OCI-M1 (cell line): Measurements from ENCODE around the gene DMRT1.

ENCODE experiments used
- DNase-seq: peaks from one replicate; lab custom pipeline; 2025; lab: John Stamatoyannopoulos, UW

Gene DMRT1

DNA sequence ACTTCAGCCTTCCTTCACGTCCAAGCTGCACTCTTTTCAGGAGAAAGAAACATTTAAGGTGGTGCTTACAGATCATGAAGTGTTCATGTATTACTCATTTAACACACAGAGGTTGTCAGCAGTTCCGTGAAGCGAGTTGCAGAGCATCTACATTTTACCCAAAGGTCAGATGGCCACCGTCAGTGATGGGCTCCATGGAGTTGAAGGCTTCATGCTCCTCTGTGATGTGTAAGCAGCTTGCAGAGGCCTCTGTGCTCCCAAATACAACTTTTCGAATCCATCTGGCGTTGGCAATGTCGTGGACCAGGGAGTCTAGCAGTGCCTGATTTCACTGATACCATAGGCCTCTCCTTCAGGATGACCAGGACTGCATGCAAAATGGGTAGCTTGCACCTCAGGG, 81.2 kb downstream of the DMRT1 start:
- DNase-seq = no peak

DNA sequence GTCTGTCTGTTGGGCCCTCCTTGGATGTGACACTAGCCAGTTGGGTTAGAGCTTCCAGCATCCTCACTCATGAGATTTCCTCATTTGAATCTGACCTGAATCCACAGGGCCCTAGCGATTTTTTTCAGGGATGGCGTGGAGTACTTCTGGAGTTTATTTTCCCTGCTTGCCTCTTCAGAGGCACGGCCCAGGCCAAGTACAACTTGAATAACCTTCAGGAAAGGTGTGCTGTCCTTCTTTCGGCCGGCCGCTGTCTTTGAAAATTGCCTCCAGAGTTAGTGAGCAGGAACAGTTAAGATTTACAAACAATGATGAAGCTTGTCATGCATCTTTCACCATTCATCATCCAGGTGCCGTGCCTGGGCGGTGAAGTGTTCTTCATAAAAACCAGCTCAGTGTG, 85.5 kb downstream of the DMRT1 start:
- no peak for DNase-seq

DNA sequence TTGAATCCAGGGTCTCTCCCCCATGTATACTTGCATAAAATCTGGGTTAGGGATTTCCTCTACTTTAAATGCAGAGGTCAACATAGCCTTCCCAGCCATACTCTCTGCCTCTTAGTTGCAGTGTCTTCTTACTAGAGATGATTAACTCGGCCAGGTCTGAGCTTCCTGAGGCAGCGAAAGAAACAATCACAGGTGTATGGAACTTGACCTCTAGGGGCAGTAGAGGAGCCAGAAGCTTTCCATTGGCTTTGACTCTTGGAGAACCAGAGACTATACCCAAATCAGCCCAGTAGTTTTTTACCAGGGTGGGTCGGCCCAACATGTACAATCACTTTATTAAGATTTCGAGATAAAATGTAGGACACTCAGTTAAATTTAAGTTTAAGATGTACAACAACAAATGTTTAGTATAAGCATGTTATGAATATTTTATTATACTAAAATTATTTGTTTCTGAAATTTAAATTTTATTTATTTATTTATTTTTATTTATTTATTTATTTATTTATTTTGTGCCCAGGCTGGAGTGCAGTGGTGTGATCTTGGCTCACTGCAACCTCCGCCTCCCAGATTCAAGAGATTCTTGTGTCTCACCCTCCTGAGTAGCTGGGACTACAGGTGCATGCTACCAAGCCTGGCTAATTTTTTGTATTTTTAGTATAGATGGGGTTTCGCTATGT, 87.0 kb downstream of the DMRT1 start:
- no peak for DNase-seq

DNA sequence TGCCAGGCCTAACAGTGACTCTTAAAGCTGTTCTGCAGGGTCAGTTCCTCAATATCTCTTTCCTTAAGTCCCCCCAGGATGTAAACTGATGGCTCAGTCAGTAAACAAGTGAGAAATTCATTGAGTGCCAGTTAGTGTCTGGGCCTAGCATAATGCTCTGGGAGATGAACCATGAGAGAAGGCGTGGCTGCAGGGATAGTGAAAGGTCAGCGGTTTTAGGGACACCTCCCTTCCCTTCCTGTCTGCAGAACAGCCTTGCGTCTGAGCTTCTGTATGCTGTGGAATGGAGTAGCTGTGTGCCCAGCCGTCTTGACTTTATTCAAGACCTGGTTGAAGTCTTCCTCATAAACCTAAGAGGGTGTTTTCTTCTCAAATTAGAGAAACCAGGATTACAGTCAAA, 88.2 kb downstream of the DMRT1 start:
- DNase-seq = no peak

DNA sequence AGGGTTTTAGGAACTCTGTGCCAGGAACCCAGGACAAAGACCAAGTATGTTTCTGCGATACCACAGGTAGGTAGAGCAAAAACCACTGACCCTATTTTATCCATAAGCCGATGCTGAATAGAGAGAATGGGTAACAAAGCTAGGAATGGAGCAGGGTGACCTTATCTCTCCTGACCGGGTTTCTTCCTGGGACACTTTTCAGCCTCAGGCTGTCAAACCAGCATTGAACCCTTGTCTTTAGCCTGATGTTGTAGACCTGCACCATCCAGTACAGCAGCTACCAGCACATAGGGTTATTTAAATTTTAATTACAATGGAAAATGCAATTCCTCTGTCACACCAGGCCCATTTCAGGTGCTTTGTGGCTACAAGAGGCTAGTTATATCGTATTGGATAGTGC, 91.9 kb downstream of the DMRT1 start:
- no peak for DNase-seq

DNA sequence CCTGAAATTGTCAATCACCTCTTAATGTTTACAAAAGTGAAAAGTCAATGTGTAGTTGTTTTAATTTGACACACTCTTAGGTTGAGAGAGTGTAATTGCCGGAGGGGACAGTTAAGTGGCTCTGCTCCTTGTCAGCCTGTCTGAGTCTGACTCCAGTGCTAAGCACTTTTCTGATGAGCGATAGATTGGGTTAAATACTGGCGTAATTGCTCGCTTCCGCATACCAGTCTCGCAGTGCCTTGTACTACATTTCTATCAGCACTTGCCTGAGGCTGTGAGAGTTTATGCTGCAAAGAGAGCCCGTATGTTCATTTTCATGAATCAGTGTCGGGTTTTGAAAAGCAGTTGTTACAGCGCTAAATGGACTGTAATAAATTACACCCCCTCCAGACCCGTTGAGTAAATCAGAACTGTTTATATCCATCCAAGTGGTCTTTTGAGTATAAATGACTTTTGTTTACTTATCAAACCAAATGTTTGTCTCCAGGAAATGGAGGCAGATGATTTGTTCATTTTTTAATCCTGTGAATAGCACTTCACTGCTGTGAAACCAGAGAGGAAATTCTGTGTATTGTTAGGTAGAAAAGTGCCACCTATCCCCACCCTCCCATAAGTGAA, 94.0 kb downstream of the DMRT1 start:
- DNase-seq = no peak

DNA sequence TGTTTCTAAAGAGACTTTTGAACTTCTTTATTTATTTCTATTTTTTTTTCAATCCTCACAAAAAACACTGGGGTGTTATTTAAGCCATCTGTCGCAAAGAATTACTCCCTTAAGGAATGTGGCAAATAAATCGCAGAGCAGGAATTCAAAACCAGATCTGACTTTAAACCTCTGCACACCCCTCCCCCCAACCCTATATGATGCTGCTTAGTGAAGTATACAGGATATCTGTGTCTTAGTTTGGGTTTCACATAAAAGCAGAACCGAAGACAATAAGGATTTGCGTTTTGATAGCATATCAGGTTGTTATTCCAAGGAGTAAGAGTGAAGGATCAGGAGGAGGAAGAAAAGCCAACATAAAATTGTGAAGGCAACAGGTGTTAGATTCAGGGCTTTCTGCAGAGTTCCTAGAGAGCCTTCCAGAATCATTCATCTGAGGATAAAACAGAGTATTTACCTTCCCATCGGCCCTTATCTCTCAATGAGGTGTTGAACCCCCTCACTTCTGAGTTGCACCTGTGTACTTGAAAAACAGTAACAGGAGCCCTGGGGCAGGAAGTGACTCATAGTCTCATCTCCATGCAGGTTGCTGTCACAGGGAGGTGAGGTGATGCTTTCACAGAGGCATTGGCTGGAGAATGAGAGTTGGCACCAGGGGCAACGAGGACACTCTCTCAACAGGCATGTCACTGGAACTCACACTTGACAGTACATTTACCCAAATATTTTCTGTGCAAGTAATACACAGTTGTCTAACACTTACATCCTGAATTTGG, 101.5 kb downstream of the DMRT1 start:
- no peak for DNase-seq

DNA sequence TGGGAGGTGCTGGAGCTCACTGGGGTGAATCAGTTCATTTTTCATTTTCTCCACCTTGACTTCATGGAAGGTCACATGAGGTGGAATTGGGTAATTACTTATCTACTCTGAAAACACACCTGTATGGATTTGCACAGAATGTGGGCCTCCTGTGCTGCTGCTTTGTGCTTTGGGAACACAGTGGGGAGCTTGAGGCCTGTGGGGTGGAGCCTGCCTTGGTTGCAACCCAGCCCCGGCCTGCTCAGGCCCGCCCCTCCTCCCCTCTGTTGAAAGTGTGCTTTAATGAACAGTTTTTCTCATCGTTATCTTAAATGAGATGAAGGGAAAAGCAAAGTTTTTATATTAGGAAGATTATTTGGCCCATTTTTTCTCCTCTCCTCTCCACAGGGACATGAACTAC, 106.5 kb downstream of the DMRT1 start:
- no peak for DNase-seq

DNA sequence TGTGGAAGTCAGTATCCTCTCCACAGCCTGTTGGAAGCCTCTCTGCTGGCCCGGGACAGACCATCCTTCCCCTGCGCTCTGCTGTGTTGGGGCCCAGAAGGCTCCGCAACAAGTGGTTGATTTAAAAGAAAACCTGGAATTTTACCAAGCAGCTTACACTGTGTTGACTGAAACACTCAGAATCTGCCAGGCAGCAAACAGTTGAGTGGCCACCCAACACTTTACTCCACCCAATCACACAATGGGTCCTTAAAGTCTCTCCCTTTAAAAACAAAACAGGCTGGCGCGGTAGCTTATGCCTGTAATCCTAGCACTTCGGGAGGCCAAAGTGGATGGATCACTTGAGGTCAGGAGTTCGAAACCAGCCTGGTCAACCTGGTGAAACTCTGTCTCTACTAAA, 107.0 kb downstream of the DMRT1 start:
- no peak for DNase-seq

DNA sequence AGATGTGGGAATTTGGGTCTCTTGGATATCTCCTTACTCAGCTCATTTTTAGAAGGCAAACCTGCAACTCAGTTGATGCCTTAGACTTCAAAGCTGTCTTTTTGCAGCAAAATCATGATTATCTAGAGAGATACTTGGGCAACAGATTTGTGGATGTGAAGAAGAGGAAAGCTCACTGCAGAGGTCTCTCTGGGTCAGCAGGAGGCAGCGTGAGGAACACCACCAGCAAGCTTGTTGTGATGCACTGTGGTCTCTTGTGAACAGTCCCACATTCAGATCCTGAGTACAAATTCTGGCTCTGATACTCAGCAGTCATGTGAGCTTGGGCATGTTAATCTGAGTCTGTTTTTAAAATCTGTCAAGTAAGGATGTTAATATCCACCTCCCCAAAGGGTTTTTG, 108.6 kb downstream of the DMRT1 start:
- no peak for DNase-seq

DNA sequence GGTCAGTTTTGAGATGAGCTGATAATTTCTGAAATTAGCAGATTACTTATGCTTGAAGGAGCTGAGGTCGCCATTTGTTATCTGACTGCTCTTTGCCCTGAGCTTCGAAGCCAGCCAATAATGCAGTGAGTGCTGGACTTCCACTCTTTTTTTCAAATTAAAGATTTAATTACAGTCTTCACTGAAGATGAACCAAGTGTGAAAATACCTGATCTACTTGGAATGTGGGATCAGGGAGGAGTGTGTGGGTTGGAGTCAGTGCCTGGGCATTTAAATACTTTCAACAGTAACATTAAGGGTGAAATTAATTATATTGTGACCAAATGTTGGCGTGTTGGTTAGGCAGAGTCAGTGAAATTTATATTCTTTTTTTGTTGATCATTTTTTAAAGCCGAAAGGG, 111.0 kb downstream of the DMRT1 start:
- DNase-seq = no peak

DNA sequence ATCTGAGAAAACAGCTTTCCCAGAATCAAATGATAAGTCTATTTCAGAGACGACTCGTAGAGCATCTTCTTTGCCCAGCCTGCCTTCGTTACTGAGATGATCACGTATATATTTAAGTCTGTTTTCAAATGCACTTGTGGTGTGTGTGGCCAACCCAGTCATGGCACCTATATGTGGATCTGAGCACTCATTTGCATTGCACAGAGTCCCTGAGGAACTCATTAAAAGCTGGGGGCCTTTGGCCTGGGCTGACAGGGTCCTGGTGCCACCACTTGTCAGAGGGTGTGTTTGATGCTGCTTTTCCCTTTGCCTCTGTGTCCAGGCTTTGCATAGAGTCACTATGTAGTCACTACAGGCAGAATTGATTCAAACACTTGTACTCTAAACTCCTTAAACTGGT, 117.6 kb downstream of the DMRT1 start:
- DNase-seq = no peak

DNA sequence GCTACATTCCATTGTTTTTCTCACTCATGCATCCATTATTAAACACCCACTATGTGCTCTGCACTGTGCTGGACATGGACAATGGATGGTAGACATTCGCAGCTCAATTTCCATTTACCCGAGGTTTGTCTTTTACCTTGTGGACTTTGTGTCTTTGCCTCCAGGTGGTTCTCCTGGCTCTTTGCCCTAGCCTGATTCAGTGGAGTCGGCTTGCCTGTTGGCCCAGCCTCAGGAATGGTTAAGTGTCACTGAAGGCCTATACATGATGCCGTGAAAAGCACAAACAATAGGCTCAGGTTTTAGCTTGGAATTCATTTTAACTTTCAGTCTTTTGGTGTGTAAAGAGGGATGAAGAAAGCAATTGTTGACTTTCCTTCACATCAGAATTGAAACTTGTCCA, 118.4 kb downstream of the DMRT1 start:
- DNase-seq = no peak

DNA sequence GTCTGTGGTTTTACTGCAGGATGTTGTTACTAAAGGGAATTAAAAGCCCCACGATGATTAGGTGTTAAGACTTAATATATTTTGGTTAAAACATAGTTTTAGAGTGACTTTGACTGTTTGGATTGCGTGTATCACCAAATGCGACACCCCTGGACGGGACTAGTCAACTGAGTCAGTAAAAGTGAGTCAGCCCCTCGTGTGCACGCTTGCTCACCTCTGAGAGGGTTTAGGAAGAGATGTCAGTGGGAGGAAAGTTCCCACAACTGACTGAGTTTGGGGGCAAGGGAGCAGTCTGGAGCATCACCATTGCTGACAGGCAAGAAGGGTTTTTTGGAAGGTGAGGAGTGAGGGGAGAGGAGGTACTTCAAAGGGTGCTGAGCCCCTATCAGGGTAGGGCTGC, 120.5 kb downstream of the DMRT1 start:
- DNase-seq = no peak

DNA sequence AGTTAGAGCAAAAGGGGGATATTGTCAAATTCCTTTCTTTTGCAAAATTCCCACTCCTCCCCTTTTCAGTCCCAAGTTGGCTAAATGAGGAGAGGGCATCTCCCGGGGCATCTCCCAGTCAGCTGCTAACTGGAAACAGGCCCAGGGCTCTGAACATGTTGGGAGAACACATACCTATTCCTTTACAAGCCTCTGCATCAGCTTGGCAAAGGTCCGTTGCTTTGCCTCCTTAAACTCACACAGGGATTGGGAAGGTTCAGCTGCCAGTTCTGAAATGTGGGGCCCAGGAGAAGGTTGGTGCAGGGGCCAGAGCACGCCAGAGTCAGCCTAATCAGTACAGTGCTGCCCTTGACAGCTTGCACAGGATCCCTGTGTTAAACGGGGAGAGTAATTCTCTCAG, 124.0 kb downstream of the DMRT1 start:
- no peak for DNase-seq

DNA sequence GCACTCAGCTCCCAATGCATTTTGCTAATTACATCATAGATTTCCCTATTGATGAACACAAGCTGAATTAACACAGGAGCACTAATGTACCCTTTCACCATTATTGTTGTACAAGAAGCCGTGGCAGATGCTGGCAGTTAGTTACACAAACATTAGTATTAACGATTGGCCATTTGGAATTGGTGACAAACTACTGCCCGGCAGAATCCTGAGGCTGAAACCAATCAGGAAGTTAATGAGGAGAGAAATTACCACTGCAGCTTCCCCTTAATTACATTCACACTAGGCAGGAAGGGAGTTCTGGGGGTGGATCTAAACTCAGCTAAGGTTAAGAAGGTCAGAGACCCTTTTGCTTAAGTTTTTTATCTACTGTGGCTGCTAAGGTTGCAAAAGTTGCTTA, 125.4 kb downstream of the DMRT1 start:
- DNase-seq = no peak

DNA sequence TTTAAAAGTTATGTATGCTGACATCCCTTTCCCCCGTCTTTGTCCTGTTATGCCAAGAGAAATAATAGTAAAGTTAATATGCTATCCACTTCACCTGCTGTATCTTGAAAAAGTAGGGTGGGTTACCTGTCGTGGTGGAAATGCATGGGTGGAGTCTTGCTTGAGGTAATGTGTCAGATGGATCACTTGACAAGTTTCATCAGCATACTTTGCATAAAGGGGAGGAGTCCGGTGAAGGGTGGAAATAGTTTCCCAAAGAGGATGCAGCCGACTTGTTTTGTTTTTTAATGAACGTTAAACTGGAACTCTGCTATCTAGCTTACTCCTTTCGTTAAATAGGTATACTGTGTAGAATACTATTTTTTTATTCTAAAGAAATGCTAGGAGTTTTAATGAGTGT, 125.9 kb downstream of the DMRT1 start:
- DNase-seq = no peak

DNA sequence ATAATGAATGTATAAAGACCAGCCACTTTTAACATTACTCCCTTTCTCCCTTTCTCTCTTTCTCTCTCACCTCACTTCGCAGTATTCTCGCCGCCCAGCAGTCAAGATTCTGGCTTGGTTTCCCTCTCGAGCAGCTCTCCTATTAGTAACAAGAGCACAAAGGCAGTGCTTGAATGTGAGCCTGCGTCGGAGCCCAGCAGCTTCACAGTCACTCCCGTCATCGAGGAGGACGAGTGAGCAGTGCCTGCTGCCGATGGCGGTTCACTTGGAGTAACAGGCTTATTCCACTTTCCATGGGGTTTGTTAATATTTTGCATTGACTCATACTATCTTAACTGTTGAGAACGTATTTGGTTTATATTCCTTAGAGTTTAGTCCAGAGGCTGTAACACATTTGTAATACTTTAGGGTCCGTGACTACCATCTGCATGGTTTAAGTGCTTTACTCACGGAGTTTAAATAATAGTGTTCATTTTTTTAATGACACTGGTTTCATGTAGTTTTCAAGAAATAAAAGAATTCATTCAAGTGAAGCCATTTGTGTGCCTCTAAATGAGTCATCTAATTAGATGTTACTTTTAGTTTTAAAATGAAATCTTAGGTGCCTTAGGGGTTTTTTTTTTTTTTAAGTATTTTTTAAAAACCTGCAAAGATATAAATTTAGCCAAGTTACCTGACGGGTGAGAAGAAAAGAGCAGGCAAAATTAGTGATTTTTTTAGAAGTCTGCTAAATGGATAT, 126.6 kb downstream of the DMRT1 start:
- no peak for DNase-seq

DNA sequence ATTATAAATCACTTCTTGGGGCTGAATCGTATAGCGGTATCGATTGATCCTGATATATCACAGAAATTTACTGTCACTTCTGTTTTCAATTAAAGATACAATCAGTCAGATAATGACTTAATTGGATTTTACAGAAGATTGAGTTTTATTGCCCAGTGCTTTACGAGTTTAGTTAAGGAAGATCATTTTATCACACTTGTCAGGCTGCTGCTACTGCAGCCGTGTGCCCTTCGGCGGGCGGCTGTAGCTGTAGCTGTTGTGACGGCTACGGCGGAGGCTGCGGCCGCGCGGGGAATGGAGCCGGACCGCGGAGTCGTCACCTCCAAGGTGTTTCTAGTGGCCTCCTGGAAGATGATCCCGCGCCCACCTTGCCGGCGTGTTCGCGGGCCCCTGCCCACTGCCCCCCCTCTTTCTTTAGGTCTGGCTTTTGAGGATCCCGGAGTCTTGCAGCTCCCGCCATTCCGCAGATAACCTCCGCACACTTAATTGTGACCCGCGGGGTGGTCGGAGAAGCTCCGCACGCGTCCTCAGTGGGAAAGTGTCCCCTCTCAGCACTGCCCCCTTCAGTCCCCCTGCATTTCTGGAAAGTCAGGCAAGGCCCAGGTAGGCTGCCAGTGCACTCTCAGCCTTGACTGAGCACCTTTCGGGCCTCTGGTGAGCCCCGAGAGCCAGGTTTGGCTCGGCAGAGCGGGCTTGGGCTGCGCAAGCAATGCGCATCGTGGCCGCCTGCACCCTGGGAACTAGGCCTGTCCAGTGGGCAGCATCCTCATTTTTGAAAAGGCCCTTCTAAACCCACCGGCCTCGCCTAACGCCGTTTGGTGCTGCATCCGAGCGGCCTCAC, 128.0 kb downstream of the DMRT1 start:
- no peak for DNase-seq

DNA sequence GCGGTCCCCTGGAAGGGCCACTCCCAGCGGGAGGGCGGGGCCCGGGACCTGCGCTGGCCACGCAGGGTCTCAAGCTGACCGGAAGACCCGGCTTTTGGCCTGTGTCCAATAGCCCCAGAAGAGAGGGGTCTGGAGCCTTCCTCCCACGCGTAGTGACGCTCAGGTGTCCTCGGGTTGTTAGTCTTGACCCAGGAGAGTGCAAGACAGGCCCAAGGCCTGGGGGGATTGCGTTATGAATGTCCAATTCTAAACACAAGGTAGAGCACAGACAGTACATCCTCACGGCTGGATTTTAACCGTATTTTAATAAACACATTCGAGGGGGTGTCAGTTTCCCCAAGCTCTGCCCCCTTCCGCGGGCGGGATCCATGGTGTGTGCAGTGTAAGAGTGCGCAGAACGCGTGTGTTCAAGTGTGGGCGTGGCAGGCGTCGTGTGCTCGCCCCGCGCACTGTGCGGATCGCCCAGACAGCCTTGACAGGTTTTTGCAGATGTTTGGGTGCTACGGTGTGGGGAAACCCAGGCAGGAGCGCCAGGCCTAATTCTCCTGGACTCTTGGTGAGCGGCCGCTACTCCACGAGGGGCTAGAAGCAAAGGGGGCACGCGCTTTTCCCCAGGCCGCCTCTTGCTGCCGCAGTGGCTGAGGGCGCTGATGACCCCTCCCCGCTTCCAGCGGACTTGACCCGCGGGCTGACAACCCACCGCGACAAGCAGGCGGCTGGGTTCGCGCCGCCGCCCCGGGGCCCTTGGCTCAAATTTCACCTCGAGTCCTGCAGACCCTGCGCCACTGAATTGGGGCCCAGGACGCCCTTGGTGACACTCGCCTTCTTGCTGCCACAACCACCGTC, 128.9 kb downstream of the DMRT1 start:
- DNase-seq = no peak
